ENCODE measurements around the gene RASSF8.

The RASSF8 gene

DNA sequence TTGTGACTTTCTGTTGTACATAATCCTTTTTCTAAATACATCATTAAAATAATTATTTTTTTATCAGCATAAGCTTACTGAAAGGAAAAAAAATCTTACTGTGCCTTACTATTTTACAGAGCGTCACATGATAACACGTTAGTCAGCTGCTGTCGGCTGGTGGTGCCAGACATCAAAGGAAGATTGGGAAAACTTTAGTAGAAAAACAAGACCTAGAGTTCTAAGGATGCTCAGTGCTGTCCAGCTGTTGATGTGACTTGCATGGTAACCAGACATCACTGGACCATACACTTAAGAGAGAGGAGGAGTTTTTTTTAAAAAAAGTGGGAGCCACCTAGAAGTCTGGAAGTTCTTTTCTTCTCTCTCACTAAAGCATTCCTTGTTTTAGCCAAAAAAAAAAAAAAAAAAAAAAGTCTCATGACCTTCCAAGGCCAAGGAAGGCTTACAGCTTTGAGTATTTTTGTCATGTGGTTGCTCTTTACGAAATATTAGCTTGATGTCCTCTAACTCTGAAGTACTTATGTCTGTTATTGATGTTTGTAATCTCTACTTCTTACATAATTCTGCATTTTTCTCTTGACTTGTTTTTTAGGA, 4.5 kb downstream of the RASSF8 start:
- no peak for DNase-seq

DNA sequence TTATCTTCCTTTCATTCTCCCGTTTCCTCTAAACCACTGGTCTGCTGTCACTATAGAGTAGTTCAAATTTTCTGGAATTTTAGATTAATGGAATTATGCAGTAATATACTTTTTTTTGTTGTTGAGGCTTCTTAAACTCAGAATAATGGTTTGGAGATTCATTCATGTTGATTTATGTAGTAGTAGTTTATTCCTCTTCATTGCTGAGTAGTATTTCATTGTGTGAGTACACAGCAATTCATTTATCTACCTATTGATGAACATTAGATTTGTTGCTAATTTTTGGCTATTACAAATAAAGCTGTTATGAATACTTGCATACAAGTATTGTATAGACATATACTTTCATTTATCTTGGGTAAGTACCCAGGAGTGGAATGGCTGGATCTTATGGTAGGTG, 7.2 kb downstream of the RASSF8 start:
- no peak for DNase-seq

DNA sequence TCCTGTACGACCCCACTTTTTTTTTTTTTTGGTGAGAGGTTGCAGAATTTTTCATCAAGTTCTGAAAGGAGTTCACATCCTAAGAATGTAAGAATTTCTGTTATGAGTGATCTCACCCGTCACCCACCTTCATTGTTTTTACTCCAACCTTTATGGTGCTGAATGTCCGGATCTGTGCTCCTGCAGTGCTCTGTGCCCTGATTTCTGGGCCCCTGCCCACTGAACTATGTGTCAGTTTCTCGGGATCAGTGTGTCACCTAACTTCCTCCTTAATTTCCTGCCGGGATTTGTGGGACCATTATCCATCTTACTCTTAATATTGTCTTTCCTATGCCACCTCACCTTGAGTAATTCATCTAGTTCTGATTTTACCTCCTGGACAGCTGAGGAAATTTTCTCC, 11.6 kb downstream of the RASSF8 start:
- no peak for DNase-seq

DNA sequence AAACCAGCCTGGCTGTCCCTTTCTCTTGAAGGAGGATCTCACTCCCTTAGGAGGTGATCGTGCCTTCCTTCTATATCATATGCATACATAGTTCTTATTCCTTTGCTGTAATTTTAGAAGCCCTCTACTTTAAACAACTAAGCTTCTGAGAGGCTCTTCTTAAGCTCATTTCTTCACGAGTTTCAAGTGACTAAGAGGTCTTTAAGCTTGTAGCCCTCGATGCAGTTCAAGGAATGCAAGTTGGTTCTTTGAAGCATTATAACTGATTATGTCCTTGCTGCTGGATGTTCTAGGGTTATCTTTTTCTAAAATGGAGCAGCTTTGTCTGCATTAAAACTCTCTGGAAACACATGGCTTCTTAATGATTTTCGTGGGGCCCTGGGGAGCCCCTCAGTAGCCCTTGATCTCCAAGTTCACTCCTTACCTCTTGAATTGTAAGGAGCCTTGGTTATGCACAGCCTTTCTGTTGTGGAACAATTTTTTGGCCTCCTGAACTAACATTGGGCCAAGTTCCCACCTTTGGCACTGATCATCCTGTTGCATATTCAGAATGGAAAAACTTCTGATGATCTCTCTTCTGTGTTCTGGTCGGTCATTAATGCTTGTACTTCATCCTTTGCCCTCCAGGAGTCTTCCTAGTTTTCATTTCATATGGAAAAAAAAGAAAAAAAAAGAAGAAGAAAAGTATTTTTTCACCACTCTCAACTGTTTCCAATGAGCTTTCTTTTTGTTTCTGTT, 12.6 kb downstream of the RASSF8 start:
- no peak for DNase-seq

DNA sequence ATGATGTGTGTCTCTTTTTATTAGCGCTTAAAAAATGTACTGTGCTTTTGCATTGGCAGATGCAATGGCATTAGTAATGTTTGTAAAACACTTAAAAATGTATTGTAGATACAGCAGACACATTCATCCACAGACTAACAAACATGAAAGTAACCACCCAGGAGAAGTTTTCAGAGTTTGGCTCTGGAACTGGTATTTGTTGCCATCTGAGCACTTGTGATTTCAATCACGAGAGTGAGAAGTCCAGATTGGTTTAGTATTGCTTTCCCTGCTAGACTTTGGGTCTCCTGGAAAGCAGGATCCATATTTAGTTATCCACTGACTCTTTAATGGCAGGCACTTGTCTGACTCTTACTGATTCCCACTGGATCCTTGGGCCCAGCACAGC, 13.2 kb downstream of the RASSF8 start:
- DNase-seq: no peak

DNA sequence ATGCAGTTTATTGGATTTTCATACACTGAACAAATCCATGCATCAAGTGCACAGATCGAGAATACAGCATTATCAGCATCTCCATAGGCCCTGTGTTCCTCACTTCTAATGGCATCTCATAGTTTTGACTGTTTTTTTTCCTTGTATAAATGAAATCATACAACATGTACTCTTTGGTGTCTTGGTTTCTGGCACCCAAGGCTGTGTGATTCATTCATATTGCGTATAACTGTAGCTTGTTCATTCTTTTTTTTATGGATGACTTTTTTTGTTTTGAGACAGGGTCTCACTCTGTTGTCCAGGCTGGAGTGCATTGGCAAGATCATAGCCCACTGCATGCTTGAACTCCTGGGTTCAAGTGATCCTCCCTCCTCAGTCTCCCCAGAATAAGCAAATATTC, 14.3 kb downstream of the RASSF8 start:
- no peak for DNase-seq

DNA sequence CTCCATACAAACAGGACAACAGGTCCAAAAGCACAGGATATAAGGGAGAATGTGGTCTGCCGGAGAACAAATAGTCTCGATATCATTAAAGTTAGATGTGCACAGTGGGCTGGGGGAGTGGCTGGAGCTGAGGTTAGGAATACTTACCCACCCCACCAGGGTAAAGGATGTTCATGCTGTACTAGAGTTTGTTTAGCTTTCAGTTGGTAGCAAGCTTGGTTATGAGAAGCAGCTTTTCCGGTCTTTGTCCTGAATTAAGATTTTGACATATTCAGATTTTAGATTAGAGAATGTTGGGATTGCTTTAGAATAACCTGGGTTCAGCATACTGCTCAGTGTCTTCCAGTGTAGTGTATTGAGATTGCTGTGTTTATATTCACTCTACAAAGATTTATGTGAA, 16.7 kb downstream of the RASSF8 start:
- no peak for DNase-seq

DNA sequence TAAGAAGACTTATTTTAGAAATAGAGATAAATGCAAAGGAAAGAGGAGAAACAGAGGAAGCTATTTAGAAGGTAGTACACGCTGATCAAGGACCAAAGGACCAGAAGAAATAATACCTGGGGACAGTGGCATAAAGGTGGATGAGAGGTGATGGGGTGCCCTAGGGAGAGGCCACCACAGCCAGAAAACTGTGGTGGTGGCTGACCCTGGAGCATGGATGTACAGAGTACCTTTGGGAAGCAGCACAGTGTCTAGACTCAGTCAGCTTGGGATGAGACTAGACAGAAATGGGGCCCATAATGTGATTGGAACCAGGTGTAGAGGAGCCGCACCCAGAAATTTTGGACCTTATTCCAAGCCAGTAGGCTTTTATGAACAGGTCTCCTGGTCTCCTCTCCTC, 17.2 kb downstream of the RASSF8 start:
- DNase-seq: no peak

DNA sequence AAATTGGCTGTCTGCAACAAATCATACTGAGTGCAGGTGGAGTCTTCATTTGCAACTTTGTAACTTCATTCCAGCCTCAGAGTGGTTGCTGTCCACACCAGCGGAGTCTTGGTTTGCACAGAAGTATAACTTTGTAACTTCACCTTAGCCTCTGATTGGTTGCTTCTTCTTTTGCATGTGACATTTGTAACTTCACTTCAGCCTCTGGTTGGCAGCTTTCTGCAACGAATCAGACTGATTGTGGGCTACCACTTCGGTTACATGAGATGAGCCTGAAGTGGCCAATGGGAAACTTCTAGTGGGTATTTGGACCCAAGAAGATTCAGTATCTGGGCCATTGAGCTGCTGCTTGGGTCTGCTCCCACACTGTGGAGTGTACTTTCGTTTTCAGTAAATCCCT, 17.8 kb downstream of the RASSF8 start:
- no peak for DNase-seq

DNA sequence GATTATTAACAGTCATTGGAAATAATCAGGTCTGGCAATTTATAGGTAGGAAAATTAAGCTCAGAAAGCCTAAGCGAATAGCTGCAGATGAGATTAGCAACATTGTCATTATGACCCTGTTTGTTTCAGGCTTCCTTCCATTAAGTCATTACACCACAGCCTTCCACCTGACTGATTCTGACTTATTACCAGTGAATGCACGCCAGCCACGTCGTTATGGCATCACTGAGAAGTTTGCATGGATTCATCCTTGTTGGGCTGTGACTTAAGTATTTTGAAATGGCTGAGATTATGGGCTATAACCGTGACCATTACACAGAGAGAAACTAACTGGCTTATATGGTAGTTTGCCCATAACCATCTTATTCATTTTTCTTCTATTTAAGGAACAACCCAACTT, 18.6 kb downstream of the RASSF8 start:
- DNase-seq: no peak

DNA sequence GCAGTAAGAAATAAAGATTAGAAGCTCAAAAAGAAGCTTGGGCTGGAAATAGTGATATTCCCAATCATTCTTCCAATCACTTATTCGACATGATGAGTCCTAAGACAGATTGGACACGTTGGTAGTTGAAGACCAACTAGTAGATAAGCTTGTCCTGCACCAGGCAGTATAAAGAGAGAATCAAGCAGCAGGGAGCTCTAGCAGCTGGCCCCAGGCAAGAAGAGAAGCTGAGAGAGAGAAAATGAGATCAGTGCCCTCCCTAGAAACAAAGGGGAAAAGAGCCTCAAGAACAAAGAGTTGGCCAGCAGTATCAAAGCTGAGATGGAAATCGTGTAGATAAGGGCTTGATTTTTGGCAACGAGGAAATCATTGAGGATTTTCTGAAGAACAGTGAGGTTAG, 20.6 kb downstream of the RASSF8 start:
- DNase-seq: no peak

DNA sequence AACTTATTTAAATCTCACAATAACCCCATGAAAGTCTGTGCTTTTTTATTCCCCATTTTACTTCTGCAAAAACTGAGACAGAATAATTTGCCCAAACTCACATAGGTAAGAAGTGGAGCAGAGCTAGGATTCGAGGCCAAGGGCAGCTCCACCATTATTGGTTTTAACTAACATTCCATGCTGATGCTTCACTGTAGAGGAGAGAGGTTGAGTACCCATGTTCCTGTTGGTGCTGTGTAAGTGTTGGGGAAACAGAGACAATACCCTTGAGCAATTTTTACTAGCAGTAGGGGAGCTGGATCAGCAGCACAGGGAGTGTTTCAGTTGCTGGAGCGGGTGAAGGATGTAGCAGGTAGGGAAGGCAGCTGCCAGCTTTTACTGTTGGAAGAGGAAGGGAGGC, 21.1 kb downstream of the RASSF8 start:
- no peak for DNase-seq

DNA sequence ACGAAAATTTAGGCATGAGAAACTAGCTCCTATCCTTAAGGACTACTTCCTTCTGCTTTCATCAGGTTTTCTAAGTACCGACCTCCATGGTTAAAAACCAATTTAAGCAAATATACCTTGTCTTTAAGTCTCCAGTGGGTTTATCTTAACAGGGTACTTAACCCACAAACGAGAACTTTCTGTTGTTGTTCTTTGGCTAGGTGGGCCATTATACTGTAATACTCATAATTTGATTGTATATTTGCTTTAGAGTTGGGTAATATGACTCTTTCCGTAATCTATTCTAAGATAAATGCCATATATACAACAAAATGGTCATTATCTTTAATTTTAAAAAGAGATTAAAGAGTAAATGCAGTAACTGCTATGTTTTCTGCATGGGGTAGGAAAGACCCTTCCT, 21.6 kb downstream of the RASSF8 start:
- DNase-seq: no peak

DNA sequence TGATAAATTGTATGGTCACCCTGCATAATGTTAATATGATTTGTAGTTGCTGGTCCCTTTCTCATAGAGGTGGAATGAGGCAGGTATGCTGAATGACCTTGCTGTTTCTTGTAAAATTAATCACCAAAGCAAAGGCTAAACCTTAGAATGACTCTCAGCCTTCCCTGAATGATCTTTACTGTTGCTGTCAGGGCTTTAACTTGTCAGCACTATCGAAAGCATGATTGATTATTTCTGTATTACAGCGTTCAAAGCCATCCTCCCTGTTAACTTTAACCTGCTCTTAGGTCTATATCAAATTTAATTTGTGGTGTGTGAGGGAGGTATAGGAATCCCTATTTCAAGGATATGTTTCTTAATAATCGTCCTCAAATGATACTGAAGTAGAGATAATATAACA, 23.1 kb downstream of the RASSF8 start:
- DNase-seq: no peak

DNA sequence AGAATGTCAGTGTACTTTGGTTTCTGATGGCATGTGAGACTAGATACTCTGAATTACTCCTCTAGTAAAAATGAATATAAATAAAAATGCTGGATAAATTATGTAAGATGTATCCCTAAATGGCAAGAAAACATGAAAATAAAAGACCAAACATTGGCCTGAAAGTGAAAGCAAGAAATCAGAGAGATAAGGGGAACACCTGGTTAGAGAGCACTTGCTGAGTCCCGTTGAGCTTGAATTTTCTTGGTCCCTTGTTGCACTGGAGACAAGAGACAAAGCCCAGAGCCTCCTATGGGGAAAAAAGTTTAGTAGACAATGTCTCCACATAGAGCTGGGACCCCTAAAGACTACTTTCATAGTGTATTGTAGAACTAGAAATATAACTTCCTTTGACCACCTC, 23.9 kb downstream of the RASSF8 start:
- no peak for DNase-seq

DNA sequence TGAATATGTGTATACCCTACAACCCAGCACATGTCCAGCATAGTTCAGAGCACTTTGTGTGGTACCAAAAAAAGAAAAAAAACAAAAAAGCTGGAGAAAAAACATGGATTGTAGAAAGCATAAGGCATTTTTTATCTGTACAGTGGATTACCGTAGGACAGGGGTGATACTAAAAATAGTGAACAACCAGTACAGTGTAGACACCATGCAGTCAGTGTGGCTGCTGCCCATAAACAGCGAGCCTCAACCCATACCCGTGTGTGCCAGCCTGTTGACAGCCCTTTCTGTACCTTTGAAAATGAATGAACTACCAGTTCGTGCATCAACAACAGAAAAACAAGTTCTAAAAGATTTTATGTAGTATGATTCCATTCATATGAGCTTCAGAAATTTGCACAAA, 25.1 kb downstream of the RASSF8 start:
- DNase-seq: no peak

DNA sequence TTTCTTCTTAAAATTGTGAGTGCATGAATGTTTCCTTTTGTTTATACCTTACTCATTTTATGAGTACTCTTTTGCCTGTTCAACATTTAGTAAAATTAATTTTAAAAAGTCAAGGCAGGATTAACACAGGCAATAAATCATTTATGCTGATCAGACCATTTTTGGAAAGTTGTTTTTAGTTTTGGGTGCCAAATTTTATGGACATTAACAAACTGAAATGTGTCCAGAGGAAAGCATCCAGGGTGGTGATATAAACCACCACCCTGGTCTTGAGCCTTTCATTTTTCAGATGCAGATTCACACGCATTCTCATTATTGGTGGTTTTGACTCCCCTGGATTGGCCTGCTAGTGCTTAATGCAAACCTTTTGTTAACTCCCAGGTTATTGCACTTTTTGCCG, 26.3 kb downstream of the RASSF8 start:
- DNase-seq: no peak

DNA sequence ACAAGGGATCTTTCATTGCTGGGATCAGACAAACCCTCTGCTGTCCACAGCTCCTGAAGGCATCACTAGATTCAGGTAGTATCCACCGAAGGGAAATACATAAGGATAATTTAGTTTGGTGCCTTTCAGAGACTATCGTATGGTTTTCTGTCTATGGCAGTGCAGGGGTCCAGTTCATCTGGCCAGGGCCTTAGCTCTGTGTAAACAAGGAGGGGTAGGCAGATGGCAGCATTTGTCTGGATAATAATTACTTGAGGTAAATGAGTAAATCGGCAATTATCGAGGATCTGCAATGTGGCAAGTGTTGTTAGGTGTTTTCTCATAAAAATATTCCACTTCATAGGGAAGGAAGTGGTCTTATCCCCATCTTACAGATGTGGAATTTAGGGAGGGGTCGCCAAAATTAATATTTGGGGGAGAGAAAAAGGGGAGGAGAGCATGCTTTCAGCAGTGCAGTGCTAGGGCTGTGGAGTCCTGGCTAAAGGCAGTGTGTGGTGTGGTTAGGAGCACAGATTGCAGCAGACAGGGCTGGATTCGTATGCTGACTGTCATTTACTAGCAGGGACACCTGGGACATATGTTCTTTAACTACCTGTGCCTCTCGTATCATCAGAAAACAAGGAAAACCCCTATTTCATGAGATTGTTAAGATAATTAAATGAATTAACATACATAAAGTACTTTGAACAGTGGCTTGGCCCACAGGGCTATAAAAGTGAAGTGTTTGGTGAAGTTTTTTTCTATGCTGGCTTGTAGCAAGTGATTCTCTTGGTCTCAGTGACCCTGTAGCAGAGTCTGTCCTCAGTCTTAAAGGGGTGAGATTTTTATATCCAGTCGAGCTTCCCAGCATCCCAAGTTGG, 27.1 kb downstream of the RASSF8 start:
- DNase-seq: no peak

DNA sequence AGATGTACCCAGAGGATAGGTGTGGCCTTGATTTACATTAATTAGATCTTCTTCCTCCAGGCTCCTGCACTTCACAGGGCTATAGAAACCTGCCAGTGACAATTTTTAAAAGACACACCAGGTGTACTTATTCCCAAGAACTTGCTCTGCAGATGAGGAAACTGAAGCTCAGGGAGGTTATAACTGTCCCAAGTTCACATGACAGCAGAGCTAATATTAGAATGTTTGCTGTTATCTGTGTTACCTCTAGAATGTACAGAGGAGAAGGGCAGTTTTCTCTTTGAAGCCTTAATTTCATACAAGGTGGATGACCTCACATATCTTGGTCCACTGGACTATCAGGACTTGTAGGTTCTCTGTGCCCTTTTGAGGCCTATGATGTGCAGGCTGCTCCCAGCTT, 27.7 kb downstream of the RASSF8 start:
- DNase-seq: no peak

DNA sequence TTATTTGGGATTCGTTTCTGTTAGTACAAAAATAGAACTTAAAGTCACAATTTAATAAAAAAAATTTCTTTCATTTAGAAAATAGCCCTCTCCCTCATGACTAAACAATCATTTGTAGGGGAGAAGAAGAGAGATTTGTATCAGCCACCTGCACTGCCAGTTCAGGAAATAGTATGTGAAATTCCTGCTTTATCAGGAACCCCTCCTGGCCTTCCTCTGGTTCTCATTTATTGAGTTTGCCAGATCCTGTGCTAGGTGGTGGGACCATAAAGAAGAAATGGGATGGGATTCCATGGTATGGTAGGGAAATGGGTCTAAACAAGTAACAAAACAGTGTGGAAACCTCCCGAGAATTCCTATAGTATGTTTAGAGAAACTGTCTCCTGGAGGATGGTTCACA, 30.0 kb downstream of the RASSF8 start:
- DNase-seq: no peak

DNA sequence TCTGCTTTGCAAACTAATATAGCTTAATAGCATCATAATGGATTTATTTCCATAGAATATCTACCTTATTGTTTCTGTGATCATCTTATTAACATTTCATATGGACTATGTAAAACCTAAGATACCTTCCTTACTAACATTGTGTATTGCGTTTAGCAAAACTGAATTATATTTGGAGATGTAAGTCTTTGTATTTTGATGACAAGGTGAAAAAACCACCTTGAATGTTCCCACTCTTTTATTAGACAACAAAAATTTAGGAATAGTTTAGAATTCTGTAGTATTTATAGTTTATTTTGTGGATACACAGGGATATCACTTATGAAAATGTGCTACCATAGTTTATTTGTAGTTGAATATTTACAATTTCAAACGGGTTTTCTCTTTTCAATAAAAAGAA, 32.0 kb downstream of the RASSF8 start:
- DNase-seq: no peak

DNA sequence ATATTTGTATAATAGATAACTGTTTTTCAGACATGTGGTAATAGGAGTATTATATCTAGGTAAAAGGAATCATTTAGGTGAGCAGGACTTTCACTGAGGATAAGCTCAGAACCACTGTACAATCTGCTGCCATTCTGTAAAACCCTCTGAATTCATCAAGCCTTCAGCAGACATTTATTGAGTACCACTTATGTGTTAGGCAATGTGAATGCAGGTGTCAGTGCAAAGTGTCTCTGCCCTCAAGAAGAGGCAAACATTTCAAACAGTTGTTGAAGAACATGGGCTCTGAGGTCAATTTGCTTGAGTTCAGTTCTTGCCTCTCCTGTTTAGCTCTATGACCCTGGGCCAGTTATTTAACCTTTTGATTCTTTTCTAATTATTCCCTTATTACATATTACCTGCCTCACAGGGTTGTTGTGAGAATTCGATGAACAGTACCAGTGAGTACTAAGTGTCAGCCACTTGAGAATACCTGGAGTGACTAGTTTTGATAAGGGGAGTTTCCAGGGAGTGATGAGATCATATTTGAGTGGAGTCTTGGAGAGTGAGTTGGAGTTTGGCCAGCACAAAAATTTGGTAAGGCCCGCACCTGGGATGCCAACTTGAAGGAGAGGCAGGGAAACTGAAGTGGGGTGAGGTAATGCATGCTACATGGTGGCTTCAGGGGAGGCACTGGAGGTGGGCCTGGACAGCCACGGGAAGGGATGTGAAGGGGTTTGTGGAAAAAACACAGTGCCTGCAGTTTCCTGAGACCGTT, 33.7 kb downstream of the RASSF8 start:
- DNase-seq: no peak

DNA sequence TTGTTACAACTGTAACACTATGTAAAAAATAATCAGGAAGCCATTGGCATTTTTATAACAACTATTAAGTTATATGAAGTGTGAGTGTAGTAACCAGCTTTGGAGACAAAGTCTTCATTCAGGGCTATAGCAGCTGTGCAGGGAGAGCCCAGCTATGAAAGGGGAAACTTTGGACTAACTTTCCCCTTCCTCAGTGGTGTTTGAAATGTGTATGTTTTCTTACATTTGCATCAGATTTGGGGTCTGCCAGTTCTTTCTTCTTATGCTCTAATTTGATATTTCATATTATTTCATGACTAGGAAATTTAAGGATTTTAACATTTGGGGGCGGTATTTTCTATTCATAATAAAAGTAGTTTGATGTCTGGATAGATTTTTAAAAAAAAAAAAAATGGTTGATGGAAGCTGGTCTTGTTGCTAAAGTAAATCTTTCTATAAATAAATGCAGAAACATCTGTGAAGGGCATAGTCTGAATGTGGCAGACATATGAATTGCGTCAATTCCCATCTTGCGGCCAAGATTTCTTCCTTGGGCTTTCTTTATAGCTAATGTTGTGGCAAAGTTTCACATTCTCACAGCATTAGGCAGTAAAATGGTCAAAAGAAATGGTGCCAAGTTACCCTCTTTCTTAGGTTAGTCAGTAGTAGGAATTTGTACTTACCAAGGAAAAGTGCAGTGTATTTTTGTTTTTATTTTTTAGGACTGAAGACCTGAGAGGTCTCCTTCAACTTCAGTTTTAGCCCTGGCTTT, 35.6 kb downstream of the RASSF8 start:
- no peak for DNase-seq

Data from NCI-H345 (cell line).